IMR-90 (cell line): ENCODE measurements around the gene TMEM200A.

Experiments
- CHD1 ChIP-seq: IDR thresholded peaks from 2 replicates; pipeline ENCODE4 v1.6.1; 2012; ENCODE audit warnings: low read depth, low read length, improper control_type of control experiment
- MAZ ChIP-seq: IDR thresholded peaks from 2 replicates; pipeline ENCODE4 v1.6.1; 2012; ENCODE audit warnings: low read depth, mild to moderate bottlenecking, low read length, improper control_type of control experiment, moderate library complexity, borderline replicate concordance
- MXI1 ChIP-seq: IDR thresholded peaks from 2 replicates; pipeline ENCODE4 v1.6.1; 2012; ENCODE audit warnings: low read depth, mild to moderate bottlenecking, low read length, moderate library complexity, borderline replicate concordance
- POLR2A ChIP-seq: IDR thresholded peaks from 2 replicates; pipeline ENCODE4 v1.6.1; 2012; ENCODE audit warnings: mild to moderate bottlenecking, low read depth, low read length
- RFX5 ChIP-seq: IDR thresholded peaks from 2 replicates; pipeline ENCODE4 v1.8.0; 2012; ENCODE audit warnings: low read depth, mild to moderate bottlenecking, low read length, moderate library complexity
- USF2 ChIP-seq: fragments of 150-350 bp; IDR thresholded peaks from 2 replicates; pipeline ENCODE4 v1.6.1; 2017; ENCODE audit warnings: mild to moderate bottlenecking, antibody characterized with exemption, low read length, low read depth
- TF ChIP-seq, protein P1 (sequence below): conservative IDR thresholded peaks from 2 replicates; pipeline ENCODE4 v1.5.1; 2012; ENCODE audit warnings: mild to moderate bottlenecking, low read depth, low read length, improper control_type of control experiment
- TF ChIP-seq, protein P2 (sequence below): fragments of 150-350 bp; IDR thresholded peaks from 2 replicates; pipeline ENCODE4 v1.6.1; 2016; ENCODE audit warnings: low read depth, mild to moderate bottlenecking, low read length, moderate library complexity, borderline replicate concordance

DNA sequence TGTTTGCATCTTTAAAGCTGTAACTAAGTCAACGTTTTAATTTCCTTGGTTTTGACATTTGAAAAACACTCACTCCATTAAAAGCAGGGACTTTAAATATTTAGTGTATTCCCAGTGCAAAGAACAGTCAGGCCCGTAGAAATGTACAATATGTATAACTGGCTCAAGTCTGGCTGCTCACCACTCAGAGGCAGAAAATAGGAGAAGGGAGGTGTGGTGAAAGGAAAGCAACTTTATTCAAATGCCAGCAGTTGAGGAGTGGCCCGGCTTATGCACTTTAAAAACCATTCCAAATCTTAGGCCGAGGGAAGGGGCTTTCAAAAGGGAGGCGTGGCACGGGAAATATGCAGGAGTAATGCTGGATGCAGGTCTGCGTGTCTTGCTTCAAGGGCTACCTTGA, 120.6 kb downstream of the TMEM200A start:
- TF ChIP-seq, protein P1, sequence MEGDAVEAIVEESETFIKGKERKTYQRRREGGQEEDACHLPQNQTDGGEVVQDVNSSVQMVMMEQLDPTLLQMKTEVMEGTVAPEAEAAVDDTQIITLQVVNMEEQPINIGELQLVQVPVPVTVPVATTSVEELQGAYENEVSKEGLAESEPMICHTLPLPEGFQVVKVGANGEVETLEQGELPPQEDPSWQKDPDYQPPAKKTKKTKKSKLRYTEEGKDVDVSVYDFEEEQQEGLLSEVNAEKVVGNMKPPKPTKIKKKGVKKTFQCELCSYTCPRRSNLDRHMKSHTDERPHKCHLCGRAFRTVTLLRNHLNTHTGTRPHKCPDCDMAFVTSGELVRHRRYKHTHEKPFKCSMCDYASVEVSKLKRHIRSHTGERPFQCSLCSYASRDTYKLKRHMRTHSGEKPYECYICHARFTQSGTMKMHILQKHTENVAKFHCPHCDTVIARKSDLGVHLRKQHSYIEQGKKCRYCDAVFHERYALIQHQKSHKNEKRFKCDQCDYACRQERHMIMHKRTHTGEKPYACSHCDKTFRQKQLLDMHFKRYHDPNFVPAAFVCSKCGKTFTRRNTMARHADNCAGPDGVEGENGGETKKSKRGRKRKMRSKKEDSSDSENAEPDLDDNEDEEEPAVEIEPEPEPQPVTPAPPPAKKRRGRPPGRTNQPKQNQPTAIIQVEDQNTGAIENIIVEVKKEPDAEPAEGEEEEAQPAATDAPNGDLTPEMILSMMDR: no peak
- TF ChIP-seq, protein P2, sequence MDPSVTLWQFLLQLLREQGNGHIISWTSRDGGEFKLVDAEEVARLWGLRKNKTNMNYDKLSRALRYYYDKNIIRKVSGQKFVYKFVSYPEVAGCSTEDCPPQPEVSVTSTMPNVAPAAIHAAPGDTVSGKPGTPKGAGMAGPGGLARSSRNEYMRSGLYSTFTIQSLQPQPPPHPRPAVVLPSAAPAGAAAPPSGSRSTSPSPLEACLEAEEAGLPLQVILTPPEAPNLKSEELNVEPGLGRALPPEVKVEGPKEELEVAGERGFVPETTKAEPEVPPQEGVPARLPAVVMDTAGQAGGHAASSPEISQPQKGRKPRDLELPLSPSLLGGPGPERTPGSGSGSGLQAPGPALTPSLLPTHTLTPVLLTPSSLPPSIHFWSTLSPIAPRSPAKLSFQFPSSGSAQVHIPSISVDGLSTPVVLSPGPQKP: no peak
- TF ChIP-seq USF2 (no peak), POLR2A (no peak), CHD1 (no peak), MAZ (no peak), MXI1 (no peak), RFX5 (no peak)
